Measurements from ENCODE around the gene PDZRN3. TPM values are rescaled to one million over a fixed set of nuclear protein-coding genes. Genes with fewer than 3 reads are reported as not detected.

Gene PDZRN3
- total RNA-seq, 1 experiment from 2014 or later = 0.24 TPM

DNA sequence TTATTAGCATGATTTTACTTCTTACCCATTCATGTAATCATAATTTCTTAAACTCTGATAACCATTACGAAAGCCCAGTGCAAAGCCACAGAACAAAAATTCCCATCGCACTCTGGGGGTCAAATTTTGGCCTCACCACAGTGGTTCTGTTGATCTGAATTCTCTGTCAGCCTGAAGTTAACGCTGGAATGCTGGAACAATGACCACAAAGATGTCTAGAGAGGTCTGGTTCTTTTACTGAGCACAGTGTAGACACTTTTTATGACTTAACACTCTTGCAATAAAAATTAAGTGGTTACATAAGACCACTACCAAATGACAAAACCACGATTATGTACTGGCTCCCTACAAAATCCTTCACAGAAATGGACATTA lies 94.7 kb downstream of the PDZRN3 start:
- no peaks in the 10 kb centered on the region for H3K36me3 ChIP-seq (ENCODE audit: insufficient read depth, low read length, poor library complexity, severe bottlenecking)
- no TSS peak for BruUV-seq (replicated peaks)
- H3K4me1 ChIP-seq (ENCODE audit: insufficient read depth, low read length, poor library complexity, severe bottlenecking) = no peaks in the 10 kb centered on the region
- ChIA-PET POLR2A (ENCODE audit: low non-redundant PET) (no interaction called here), CTCF (no interaction called here)
- H3K9me3 ChIP-seq (ENCODE audit: low read depth, low read length, poor library complexity, severe bottlenecking) = no peaks in the 10 kb centered on the region
- no peak overlapping the region for H3K27ac ChIP-seq (ENCODE audit: low read depth, low read length, poor library complexity, severe bottlenecking)
- DNase-seq (ENCODE audit: low spot score) = no peak
- TF ChIP-seq EZH2 (IDR thresholded peaks at IDR 0.05; ENCODE audit: borderline replicate concordance, low read depth, low read length, poor library complexity, severe bottlenecking) = no peak
- TF ChIP-seq, protein P1, sequence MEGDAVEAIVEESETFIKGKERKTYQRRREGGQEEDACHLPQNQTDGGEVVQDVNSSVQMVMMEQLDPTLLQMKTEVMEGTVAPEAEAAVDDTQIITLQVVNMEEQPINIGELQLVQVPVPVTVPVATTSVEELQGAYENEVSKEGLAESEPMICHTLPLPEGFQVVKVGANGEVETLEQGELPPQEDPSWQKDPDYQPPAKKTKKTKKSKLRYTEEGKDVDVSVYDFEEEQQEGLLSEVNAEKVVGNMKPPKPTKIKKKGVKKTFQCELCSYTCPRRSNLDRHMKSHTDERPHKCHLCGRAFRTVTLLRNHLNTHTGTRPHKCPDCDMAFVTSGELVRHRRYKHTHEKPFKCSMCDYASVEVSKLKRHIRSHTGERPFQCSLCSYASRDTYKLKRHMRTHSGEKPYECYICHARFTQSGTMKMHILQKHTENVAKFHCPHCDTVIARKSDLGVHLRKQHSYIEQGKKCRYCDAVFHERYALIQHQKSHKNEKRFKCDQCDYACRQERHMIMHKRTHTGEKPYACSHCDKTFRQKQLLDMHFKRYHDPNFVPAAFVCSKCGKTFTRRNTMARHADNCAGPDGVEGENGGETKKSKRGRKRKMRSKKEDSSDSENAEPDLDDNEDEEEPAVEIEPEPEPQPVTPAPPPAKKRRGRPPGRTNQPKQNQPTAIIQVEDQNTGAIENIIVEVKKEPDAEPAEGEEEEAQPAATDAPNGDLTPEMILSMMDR (conservative IDR thresholded peaks at IDR 0.05; ENCODE audit: low read depth, low read length) = no peak
- H3K27me3 ChIP-seq (replicated peaks; ENCODE audit: insufficient read depth, low read depth, low read length, poor library complexity) = no peaks in the 10 kb centered on the region
- H3K4me3 ChIP-seq (ENCODE audit: low read depth, low read length, poor library complexity, severe bottlenecking) = no peak overlapping the region
- intact Hi-C loops (cut with micrococcal nuclease; ENCODE audit: unreplicated experiment) = no loop called here

DNA sequence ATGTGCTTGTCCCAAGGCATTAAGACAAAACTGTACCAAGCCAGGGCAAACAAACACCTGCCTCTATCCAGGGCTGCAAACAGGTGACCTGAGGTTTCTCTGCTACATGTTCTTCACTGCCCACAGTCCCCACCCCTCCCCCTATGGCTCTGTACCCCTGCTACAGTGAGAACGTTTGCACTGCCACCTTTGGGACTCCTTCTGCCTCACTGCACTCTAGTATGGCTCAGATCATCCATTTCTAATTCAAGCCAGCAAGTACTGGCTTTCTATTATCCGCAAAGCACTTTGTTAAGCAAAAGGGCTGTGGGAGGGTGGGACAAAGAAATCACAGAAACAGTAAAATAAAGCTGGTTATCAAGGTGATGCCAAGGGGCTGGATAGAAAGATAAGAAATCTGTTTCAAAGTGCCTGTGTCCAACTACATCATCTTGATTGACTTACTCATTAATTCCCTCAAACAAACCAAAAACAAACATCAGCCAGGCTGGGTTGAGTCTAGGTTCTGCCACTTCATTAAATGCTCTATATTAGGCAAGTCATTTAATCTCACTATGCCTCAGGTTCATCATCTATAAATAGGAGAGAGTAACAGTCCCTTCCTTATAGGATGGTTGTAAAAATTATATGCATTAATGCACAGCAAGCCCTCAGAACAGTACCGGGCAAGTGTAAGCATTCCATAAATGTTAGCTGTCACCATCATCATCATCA lies 95.3 kb downstream of the PDZRN3 start:
- CTCF ChIA-PET = no interaction called here
- no TSS peak for BruUV-seq (replicated peaks)

DNA sequence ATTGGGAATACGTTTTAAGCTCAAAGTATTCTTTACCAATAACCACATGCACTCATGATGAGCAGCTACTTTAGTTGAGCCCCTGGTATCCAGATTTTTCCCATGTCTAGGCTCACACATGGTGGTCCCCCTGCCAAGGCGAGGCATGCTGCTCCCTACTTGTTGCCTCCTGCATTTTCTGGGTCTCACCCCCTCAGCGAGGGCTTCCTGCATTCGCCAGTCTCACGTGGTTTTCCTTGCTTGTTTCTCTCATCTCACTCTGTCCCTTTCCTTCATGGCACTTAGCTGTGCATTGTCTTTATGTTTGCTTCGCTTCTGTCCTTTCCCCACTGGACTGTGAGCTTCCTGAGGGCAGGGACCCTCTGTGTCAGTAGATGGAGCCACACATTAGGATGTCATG lies 99.2 kb downstream of the PDZRN3 start:
- Histone ChIP-seq H3K4me1 (ENCODE audit: insufficient read depth, low read length, poor library complexity, severe bottlenecking) (no peaks in the 10 kb centered on the region), H3K36me3 (ENCODE audit: insufficient read depth, low read length, poor library complexity, severe bottlenecking) (no peaks in the 10 kb centered on the region), H3K27ac (ENCODE audit: low read depth, low read length, poor library complexity, severe bottlenecking) (no peak overlapping the region), H3K4me3 (ENCODE audit: low read depth, low read length, poor library complexity, severe bottlenecking) (no peak overlapping the region), H3K27me3 (replicated peaks; ENCODE audit: insufficient read depth, low read depth, low read length, poor library complexity) (no peaks in the 10 kb centered on the region), H3K9me3 (ENCODE audit: low read depth, low read length, poor library complexity, severe bottlenecking) (no peaks in the 10 kb centered on the region)
- no peak for DNase-seq (ENCODE audit: low spot score)
- POLR2A ChIA-PET (ENCODE audit: low non-redundant PET) = no interaction called here
- no TSS peak for BruUV-seq (replicated peaks)
- intact Hi-C loops (cut with micrococcal nuclease; ENCODE audit: unreplicated experiment) = no loop called here
- CTCF ChIA-PET = no interaction called here
- TF ChIP-seq, protein P1 (conservative IDR thresholded peaks at IDR 0.05; ENCODE audit: low read depth, low read length) = no peak
- no peak for TF ChIP-seq EZH2 (IDR thresholded peaks at IDR 0.05; ENCODE audit: borderline replicate concordance, low read depth, low read length, poor library complexity, severe bottlenecking)

More for the DNA sequence above, 95.3 kb downstream of the PDZRN3 start:
- TF ChIP-seq, protein P1 (conservative IDR thresholded peaks at IDR 0.05; ENCODE audit: low read depth, low read length) = no peak
- no peak for TF ChIP-seq EZH2 (IDR thresholded peaks at IDR 0.05; ENCODE audit: borderline replicate concordance, low read depth, low read length, poor library complexity, severe bottlenecking)
- no peak for DNase-seq (ENCODE audit: low spot score)
- H3K9me3 ChIP-seq (ENCODE audit: low read depth, low read length, poor library complexity, severe bottlenecking) = no peaks in the 10 kb centered on the region
- POLR2A ChIA-PET (ENCODE audit: low non-redundant PET) = no interaction called here
- no peaks in the 10 kb centered on the region for H3K4me1 ChIP-seq (ENCODE audit: insufficient read depth, low read length, poor library complexity, severe bottlenecking)
- intact Hi-C loops (cut with micrococcal nuclease; ENCODE audit: unreplicated experiment) = no loop called here
- no peak overlapping the region for H3K27ac ChIP-seq (ENCODE audit: low read depth, low read length, poor library complexity, severe bottlenecking)
- no peaks in the 10 kb centered on the region for H3K27me3 ChIP-seq (replicated peaks; ENCODE audit: insufficient read depth, low read depth, low read length, poor library complexity)
- no peak overlapping the region for H3K4me3 ChIP-seq (ENCODE audit: low read depth, low read length, poor library complexity, severe bottlenecking)
- H3K36me3 ChIP-seq (ENCODE audit: insufficient read depth, low read length, poor library complexity, severe bottlenecking) = no peaks in the 10 kb centered on the region

All from A673 (cell line).